ENCODE measurements around the gene SELENOM. TPM values are rescaled to one million over a fixed set of nuclear protein-coding genes. Genes with fewer than 3 reads are reported as not detected.

SELENOM gene
- total RNA-seq, 3 donors from 2014 or later = 22.3 to 286 (median 83.4) TPM

- Histone ChIP-seq H3K4me3 (no peak overlapping the region), H3K9me3 (peaks cover 5% of the 10 kb centered on the region), H3K4me1 (ENCODE audit: low read depth) (no peaks in the 10 kb centered on the region), H3K36me3 (ENCODE audit: low read depth) (no peaks in the 10 kb centered on the region)
- TF ChIP-seq, protein P1, sequence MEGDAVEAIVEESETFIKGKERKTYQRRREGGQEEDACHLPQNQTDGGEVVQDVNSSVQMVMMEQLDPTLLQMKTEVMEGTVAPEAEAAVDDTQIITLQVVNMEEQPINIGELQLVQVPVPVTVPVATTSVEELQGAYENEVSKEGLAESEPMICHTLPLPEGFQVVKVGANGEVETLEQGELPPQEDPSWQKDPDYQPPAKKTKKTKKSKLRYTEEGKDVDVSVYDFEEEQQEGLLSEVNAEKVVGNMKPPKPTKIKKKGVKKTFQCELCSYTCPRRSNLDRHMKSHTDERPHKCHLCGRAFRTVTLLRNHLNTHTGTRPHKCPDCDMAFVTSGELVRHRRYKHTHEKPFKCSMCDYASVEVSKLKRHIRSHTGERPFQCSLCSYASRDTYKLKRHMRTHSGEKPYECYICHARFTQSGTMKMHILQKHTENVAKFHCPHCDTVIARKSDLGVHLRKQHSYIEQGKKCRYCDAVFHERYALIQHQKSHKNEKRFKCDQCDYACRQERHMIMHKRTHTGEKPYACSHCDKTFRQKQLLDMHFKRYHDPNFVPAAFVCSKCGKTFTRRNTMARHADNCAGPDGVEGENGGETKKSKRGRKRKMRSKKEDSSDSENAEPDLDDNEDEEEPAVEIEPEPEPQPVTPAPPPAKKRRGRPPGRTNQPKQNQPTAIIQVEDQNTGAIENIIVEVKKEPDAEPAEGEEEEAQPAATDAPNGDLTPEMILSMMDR (IDR thresholded peaks at IDR 0.05) = no peak
- DNase-seq (no peak), ATAC-seq (no peak)
- intact Hi-C loops (cut with DNase I, micrococcal nuclease) = loop anchor here in 1 of 2 donors (10.0 kb wide), 1 partner anchor 188 kb away; no protein-coding TSS in a partner anchor
Measured at GRCh38 chr22:31143038-31143437, 35.7 kb upstream of the SELENOM start.

DNA sequence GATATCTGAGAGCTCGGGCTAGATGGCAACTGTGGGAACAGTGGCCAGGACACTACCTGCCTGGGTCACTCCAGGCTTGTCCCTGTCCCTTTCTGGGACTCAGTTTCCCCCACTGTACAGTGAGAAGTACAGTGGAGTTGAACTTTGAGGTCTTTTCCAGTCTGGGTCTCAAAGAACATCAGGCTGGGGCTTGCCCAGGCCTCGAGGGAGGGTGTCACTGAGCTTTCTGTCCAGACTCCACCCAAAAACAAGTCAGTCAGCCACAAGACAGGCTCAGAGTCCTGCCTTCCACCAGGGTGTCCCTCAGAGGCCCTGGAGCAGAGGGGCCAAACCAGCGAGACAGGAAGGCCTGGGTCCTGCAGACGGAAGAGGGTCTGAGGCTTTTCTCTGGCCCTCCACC is 34.9 kb upstream of the SELENOM start:
- ATAC-seq = no peak
- intact Hi-C loops (cut with DNase I, micrococcal nuclease) = loop anchor here in 1 of 2 donors (10.0 kb wide), 1 partner anchor 187 kb away; no protein-coding TSS in a partner anchor
- Histone ChIP-seq H3K4me3 (no peak overlapping the region), H3K36me3 (ENCODE audit: low read depth) (no peaks in the 10 kb centered on the region), H3K9me3 (peaks cover 2% of the 10 kb centered on the region), H3K4me1 (ENCODE audit: low read depth) (no peaks in the 10 kb centered on the region)
- DNase-seq = no peak
- TF ChIP-seq, protein P1 (IDR thresholded peaks at IDR 0.05) = no peak

DNA sequence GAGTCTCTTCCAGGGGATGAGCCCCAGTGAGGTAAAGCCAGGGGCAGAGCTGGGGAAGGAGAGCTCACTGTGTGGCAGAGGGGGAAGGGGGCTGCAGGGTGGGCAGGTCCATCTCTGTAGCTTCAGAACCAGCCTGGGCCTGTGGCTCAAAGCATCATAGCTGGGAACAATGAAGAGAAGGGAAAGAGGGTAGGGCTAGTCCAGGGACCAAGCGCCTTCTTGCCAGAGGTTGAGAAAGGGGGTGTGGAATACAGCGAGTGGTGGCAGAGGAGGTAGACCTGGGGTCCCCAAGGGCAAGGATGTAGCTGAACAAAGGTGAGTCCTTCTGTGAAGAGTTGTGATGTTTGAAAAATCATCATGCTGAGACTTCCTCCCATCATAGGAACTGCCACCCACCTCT is 34.2 kb upstream of the SELENOM start:
- Histone ChIP-seq H3K36me3 (ENCODE audit: low read depth) (no peaks in the 10 kb centered on the region), H3K4me1 (ENCODE audit: low read depth) (no peaks in the 10 kb centered on the region), H3K9me3 (no peaks in the 10 kb centered on the region), H3K4me3 (no peak overlapping the region)
- intact Hi-C loops (cut with DNase I, micrococcal nuclease) = loop anchor here in 1 of 2 donors (10.0 kb wide), 1 partner anchor 187 kb away; no protein-coding TSS in a partner anchor
- DNase-seq (no peak), ATAC-seq (no peak)
- TF ChIP-seq, protein P1 (IDR thresholded peaks at IDR 0.05) = no peak

DNA sequence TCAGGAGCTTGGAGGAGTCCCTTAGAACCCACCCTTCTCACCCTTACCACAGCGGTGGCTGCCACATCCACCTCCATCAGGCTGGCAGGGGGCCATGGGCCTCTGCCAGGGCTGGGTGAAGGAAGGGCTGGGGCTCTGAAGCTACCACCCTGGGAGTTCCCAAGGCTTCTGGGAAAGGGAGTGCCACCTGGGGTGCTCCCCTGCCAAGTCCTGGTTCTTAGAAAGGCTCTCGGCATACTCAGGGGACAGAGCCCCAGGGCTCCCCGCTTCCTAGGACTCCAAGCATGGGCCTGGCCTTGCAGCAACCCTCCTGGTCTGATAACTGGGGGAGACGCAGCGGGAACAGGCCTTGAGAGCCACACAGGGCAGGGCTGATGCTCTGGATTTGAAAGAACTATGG is 33.4 kb upstream of the SELENOM start:
- Histone ChIP-seq H3K9me3 (no peaks in the 10 kb centered on the region), H3K36me3 (ENCODE audit: low read depth) (no peaks in the 10 kb centered on the region), H3K4me1 (ENCODE audit: low read depth) (no peaks in the 10 kb centered on the region), H3K4me3 (no peak overlapping the region)
- intact Hi-C loops (cut with DNase I, micrococcal nuclease) = loop anchor here in 1 of 2 donors (10.0 kb wide), 1 partner anchor 186 kb away; no protein-coding TSS in a partner anchor
- DNase-seq (no peak), ATAC-seq (peak; percentile 11)
- TF ChIP-seq, protein P1 (IDR thresholded peaks at IDR 0.05) = no peak

- intact Hi-C loops (cut with DNase I, micrococcal nuclease) = loop anchor here in 1 of 2 donors (10.0 kb wide), 1 partner anchor 185 kb away; no protein-coding TSS in a partner anchor
Measured at GRCh38 chr22:31139866-31140716, 32.7 kb upstream of the SELENOM start, which contains the start of gene PLA2G3. Gene PLA2G3 (minus strand): TSS chr22:31140508. CDS start chr22:31140354, 154 bp downstream.

More at GRCh38 chr22:31139866-31140716, 32.7 kb upstream of the SELENOM start, which contains the start of gene PLA2G3:
- TF ChIP-seq, protein P1 (IDR thresholded peaks at IDR 0.05) = no peak
- H3K4me1 ChIP-seq (ENCODE audit: low read depth) = no peaks in the 10 kb centered on the region
- no peak within 1 kb of the TSS for H3K4me3 ChIP-seq
- DNase-seq (peak in 1 of 3 donors; percentile 68), ATAC-seq (peak; percentile 68)
- no peaks in the 10 kb centered on the region for H3K36me3 ChIP-seq (ENCODE audit: low read depth)
- H3K9me3 ChIP-seq = no peaks in the 10 kb centered on the region

Data from mucosa of descending colon (tissue), 3 donors.